ENCODE measurements around the gene POGK.

POGK gene

DNA sequence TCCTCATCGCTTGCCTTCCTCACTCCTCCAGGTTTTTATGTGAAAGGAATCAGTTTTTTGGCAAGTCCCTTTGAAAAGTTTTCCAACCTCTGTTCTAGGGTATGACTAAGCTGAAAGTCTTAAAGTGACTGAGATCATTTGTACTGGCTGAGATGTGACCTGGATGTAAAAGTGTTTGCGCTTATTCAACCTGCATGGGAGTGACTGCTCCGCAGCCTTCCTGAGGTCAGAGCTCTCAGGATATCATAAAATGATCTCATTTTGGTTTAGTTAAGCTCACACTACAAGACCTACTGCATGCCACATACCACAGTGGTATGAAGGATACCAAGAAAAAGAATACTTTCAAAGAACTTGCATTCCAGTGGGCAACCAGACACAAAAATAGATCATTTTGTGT, 66.6 kb downstream of the POGK start:
- DNase-seq = peak; percentile 49
